ENCODE measurements around the gene ITCH.
"Not testable (repeated sequence)": the region's sequence is repeated elsewhere in the genome, so short reads cannot be mapped to it uniquely, and the experiment has no call there.

ITCH gene

DNA sequence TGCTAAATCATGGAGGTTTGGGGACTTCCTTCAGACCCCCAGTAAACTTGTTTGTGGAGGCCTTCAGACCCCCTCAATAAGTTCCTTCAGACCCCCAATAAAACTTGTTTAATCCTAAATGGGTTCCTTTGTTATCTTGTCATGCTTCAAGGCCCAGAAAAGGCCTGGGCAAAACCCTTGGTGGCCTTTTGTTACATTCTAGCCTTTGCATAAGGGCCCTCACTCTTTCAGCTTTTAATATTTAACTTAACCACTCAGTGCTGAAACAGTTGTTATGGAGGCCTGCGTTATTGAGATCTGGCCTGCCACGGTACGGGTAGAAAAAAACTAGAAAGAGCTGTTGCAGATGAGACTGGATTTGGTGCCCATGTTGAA is 148.8 kb downstream of the ITCH start:
- H3K9ac ChIP-seq (ENCODE audit: low read depth, low read length) = no peak overlapping the region
- H3K4me2 ChIP-seq (ENCODE audit: insufficient read depth, low read length) = no peak overlapping the region
- H3K4me1 ChIP-seq (ENCODE audit: insufficient read depth, low read length) = peaks cover 14% of the 10 kb centered on the region
- peaks cover 39% of the 10 kb centered on the region for H3K36me3 ChIP-seq (ENCODE audit: insufficient read depth, low read length)
- peaks cover 7% of the 10 kb centered on the region for H3K79me2 ChIP-seq (ENCODE audit: insufficient read depth, low read length)
- H3K9me3 ChIP-seq (ENCODE audit: insufficient read depth, low read length, severe bottlenecking) = no peaks in the 10 kb centered on the region
- no peak for ATAC-seq (ENCODE audit: insufficient read depth, low read depth)
- H2AFZ ChIP-seq (ENCODE audit: low read depth, low read length) = no peak overlapping the region
- no peaks in the 10 kb centered on the region for H4K20me1 ChIP-seq (ENCODE audit: insufficient read depth, low read length)
- no peak overlapping the region for H3K27ac ChIP-seq (ENCODE audit: low read length)
- H3K27me3 ChIP-seq (ENCODE audit: insufficient read depth, low read length, poor library complexity) = no peaks in the 10 kb centered on the region
- no peak for DNase-seq
- TF ChIP-seq EZH2 (IDR thresholded peaks at IDR 0.05; ENCODE audit: borderline replicate concordance, low read depth, low read length, severe bottlenecking) = no peak
- TF ChIP-seq, protein P1, sequence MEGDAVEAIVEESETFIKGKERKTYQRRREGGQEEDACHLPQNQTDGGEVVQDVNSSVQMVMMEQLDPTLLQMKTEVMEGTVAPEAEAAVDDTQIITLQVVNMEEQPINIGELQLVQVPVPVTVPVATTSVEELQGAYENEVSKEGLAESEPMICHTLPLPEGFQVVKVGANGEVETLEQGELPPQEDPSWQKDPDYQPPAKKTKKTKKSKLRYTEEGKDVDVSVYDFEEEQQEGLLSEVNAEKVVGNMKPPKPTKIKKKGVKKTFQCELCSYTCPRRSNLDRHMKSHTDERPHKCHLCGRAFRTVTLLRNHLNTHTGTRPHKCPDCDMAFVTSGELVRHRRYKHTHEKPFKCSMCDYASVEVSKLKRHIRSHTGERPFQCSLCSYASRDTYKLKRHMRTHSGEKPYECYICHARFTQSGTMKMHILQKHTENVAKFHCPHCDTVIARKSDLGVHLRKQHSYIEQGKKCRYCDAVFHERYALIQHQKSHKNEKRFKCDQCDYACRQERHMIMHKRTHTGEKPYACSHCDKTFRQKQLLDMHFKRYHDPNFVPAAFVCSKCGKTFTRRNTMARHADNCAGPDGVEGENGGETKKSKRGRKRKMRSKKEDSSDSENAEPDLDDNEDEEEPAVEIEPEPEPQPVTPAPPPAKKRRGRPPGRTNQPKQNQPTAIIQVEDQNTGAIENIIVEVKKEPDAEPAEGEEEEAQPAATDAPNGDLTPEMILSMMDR (IDR thresholded peaks at IDR 0.05; ENCODE audit: borderline replicate concordance, extremely low read depth, low read length, poor library complexity, severe bottlenecking) = no peak
- H3K4me3 ChIP-seq (ENCODE audit: low read depth in 1 of 2, low read length in 2 of 2) = no peak overlapping the region

DNA sequence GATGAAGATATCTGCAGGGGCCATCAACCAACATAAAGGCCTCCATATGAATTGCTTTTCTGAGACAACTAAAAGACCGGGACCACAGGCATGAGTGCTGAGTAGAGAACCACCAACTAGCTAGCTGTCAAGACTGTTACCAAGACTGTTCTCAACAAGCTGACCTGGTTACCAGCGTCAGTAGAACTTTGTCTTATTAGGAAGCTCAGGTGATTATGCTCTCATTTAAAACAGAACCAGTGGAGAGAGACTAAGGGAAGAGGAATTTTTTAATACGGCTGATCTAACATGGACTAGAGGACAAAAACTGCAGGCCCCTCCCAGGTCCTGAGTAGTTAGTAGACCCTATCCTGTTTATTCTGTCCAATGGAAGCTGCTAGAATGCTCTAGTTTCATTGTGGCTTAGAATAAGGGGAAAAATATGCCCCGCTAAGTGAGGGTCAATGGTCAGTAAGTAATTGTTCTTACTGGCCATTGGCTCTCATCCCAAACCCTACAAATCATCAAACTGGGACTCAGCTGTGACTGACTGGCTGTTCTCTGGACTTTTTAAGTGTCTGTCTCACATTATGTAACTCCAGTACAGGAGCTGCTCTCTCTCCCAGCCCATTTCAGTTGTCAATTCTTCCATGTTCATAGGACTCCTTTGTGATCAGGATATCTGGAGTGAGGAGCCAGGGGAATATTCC is 149.3 kb downstream of the ITCH start:
- Histone ChIP-seq H3K4me3 (ENCODE audit: low read depth in 1 of 2, low read length in 2 of 2) (no peak overlapping the region), H4K20me1 (ENCODE audit: insufficient read depth, low read length) (no peaks in the 10 kb centered on the region), H3K4me2 (ENCODE audit: insufficient read depth, low read length) (no peak overlapping the region), H2AFZ (ENCODE audit: low read depth, low read length) (no peak overlapping the region), H3K27me3 (ENCODE audit: insufficient read depth, low read length, poor library complexity) (no peaks in the 10 kb centered on the region), H3K9ac (ENCODE audit: low read depth, low read length) (no peak overlapping the region), H3K79me2 (ENCODE audit: insufficient read depth, low read length) (peaks cover 12% of the 10 kb centered on the region), H3K27ac (ENCODE audit: low read length) (no peak overlapping the region), H3K9me3 (ENCODE audit: insufficient read depth, low read length, severe bottlenecking) (no peaks in the 10 kb centered on the region), H3K36me3 (ENCODE audit: insufficient read depth, low read length) (peaks cover 36% of the 10 kb centered on the region), H3K4me1 (ENCODE audit: insufficient read depth, low read length) (peaks cover 18% of the 10 kb centered on the region)
- TF ChIP-seq EZH2 (IDR thresholded peaks at IDR 0.05; ENCODE audit: borderline replicate concordance, low read depth, low read length, severe bottlenecking) = no peak
- TF ChIP-seq, protein P1 (IDR thresholded peaks at IDR 0.05; ENCODE audit: borderline replicate concordance, extremely low read depth, low read length, poor library complexity, severe bottlenecking) = no peak
- ATAC-seq (ENCODE audit: insufficient read depth, low read depth) (no peak), DNase-seq (no peak)

DNA sequence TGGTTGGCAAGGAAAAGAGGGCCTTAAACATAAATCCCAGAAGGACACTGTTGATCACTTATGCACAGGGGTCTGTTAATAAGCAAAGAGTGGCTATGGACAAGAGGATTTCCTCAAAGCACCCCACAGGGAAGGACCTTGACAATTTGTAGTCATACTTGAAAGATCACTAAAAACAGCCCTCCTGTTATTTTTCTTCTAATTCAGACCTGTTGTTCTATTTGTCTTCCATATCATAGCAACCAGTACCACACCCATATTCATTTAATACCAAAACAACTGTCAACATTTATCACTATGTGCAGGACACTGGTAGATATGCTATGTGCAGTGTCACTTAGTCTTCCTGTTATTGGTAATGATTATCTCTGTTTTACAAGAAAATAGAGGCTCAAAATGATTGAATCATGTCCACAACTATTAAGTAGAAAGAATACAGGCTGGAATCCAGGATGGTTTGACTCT is 149.9 kb downstream of the ITCH start:
- H3K27ac ChIP-seq (ENCODE audit: low read length) = no peak overlapping the region

DNA sequence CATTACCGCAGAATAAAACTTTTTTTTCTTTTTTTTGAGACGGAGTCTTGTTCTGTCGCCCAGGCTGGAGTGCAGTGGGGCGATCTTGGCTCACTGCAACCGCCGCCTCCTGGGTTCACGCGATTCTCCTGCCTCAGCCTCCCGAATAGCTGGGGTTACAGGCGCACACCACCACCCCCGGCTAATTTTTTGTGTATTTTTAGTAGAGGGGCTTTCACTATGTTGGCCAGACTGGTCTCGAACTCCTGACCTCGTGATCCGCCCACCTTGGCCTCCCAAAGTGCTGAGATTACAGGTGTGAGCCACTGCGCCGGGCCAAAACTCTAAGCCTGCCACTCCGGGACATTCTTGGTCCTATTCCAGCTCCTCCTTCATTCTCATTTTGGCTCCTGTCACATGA is 151.0 kb downstream of the ITCH start:
- ATAC-seq (ENCODE audit: insufficient read depth, low read depth); H3K4me2 ChIP-seq (ENCODE audit: insufficient read depth, low read length); H2AFZ ChIP-seq (ENCODE audit: low read depth, low read length); H4K20me1 ChIP-seq (ENCODE audit: insufficient read depth, low read length); H3K4me3 ChIP-seq (ENCODE audit: low read depth in 1 of 2, low read length in 2 of 2); H3K9ac ChIP-seq (ENCODE audit: low read depth, low read length); DNase-seq; H3K9me3 ChIP-seq (ENCODE audit: insufficient read depth, low read length, severe bottlenecking); H3K27ac ChIP-seq (ENCODE audit: low read length); H3K27me3 ChIP-seq (ENCODE audit: insufficient read depth, low read length, poor library complexity): not testable (repeated sequence)
- peaks cover 31% of the 10 kb centered on the region for H3K4me1 ChIP-seq (ENCODE audit: insufficient read depth, low read length)
- peaks cover 23% of the 10 kb centered on the region for H3K36me3 ChIP-seq (ENCODE audit: insufficient read depth, low read length)
- peaks cover 28% of the 10 kb centered on the region for H3K79me2 ChIP-seq (ENCODE audit: insufficient read depth, low read length)

More for the DNA sequence above, 149.9 kb downstream of the ITCH start:
- Histone ChIP-seq H3K27me3 (ENCODE audit: insufficient read depth, low read length, poor library complexity) (no peaks in the 10 kb centered on the region), H3K9me3 (ENCODE audit: insufficient read depth, low read length, severe bottlenecking) (no peaks in the 10 kb centered on the region), H3K4me3 (ENCODE audit: low read depth in 1 of 2, low read length in 2 of 2) (no peak overlapping the region), H3K9ac (ENCODE audit: low read depth, low read length) (no peak overlapping the region), H3K79me2 (ENCODE audit: insufficient read depth, low read length) (peaks cover 18% of the 10 kb centered on the region), H3K36me3 (ENCODE audit: insufficient read depth, low read length) (peaks cover 30% of the 10 kb centered on the region), H4K20me1 (ENCODE audit: insufficient read depth, low read length) (no peaks in the 10 kb centered on the region), H3K4me2 (ENCODE audit: insufficient read depth, low read length) (no peak overlapping the region), H2AFZ (ENCODE audit: low read depth, low read length) (no peak overlapping the region), H3K4me1 (ENCODE audit: insufficient read depth, low read length) (peaks cover 24% of the 10 kb centered on the region)
- DNase-seq = no peak
- ATAC-seq (ENCODE audit: insufficient read depth, low read depth) = no peak
- TF ChIP-seq, protein P1 (IDR thresholded peaks at IDR 0.05; ENCODE audit: borderline replicate concordance, extremely low read depth, low read length, poor library complexity, severe bottlenecking) = no peak
- no peak for TF ChIP-seq EZH2 (IDR thresholded peaks at IDR 0.05; ENCODE audit: borderline replicate concordance, low read depth, low read length, severe bottlenecking)
